Measurements from ENCODE around the gene PPP2R5D. TPM values are rescaled to one million over a fixed set of nuclear protein-coding genes. Genes with fewer than 3 reads are reported as not detected.
"Not testable (repeated sequence)": the region's sequence is repeated elsewhere in the genome, so short reads cannot be mapped to it uniquely, and the experiment has no call there.

The PPP2R5D gene
- total RNA-seq, 6 experiments from 2014 or later, result 37.7 to 50.7 (median 43.4) TPM

DNA sequence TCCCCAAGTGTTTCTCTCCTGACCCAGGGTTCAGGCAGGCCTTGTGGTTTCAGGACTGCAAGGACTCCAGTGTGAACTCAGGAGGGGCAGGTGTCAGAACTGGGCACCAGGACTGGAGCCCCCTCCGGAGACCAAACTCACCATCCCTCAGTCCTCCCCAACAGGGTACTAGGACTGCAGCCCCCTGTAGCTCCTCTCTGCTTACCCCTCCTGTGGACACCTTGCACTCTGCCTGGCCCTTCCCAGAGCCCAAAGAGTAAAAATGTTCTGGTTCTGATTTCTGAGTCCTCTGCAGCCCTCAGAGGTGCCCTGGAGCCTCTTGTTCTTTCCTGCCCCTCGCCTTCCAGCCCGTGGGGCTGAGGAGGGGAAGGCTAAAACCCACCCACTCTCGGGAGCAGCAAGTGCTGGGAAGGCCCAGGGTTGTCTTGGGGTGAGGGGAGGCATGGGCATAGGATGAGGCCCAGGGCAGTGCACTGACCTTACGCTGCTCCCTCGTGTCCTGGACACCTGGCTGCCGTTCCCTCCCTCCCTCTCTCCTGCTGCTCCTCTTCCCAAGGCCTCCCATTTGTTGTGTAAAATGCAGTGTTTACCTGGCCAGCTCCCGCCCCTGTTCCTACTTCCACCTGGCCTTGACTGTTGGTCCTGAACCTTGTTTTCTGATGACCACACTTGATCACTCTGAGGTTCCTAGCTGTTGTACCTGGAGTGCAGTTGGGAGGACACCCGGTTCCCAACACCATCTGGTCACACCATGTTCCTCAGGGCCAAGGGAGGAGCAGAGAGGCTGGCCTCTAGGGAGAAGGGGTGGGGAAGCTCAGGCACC, 45.2 kb upstream of the PPP2R5D start:
- DNase-seq, result no peak
- H3K36me3 Mint-ChIP-seq (ENCODE audit: low read depth), result peaks cover 15% of the 10 kb centered on the region; the same call in 1 of the 2 replicates
- no peak overlapping the region for H3K27ac Mint-ChIP-seq

DNA sequence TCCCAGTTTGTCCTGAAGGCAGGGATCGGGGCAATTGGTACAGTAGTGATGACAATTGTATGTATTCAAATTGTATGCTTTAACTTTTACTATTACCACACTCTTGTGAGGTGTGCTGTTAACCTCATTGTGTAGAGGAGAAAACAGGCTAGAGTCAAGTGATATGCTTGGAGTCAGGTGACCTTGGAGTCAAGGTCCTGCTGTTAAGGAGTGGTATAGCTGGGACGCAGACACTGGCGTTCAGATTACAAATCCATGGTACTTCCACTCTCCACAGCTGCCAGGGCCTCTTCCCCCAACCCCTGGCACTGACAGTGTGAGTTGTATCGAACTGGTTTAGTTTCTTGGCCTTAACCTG, 44.6 kb upstream of the PPP2R5D start:
- peaks cover 2% of the 10 kb centered on the region for H3K27me3 Mint-ChIP-seq (ENCODE audit: insufficient read depth)
- H3K27ac Mint-ChIP-seq, result no peak overlapping the region
- DNase-seq, result no peak
- H3K36me3 Mint-ChIP-seq (ENCODE audit: low read depth), result peaks cover 15% of the 10 kb centered on the region; the same call in 1 of the 2 replicates
- H3K9me3 Mint-ChIP-seq, result no peaks in the 10 kb centered on the region
- no peaks in the 10 kb centered on the region for H3K4me1 Mint-ChIP-seq (ENCODE audit: low read depth)
- TF ChIP-seq, protein P1, sequence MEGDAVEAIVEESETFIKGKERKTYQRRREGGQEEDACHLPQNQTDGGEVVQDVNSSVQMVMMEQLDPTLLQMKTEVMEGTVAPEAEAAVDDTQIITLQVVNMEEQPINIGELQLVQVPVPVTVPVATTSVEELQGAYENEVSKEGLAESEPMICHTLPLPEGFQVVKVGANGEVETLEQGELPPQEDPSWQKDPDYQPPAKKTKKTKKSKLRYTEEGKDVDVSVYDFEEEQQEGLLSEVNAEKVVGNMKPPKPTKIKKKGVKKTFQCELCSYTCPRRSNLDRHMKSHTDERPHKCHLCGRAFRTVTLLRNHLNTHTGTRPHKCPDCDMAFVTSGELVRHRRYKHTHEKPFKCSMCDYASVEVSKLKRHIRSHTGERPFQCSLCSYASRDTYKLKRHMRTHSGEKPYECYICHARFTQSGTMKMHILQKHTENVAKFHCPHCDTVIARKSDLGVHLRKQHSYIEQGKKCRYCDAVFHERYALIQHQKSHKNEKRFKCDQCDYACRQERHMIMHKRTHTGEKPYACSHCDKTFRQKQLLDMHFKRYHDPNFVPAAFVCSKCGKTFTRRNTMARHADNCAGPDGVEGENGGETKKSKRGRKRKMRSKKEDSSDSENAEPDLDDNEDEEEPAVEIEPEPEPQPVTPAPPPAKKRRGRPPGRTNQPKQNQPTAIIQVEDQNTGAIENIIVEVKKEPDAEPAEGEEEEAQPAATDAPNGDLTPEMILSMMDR (IDR thresholded peaks at IDR 0.05), result no peak
- no peak overlapping the region for H3K4me3 Mint-ChIP-seq

More for the DNA sequence above, 45.2 kb upstream of the PPP2R5D start:
- no peaks in the 10 kb centered on the region for H3K4me1 Mint-ChIP-seq (ENCODE audit: low read depth)
- TF ChIP-seq, protein P1 (IDR thresholded peaks at IDR 0.05), result no peak
- H3K4me3 Mint-ChIP-seq, result no peak overlapping the region
- peaks cover 2% of the 10 kb centered on the region for H3K27me3 Mint-ChIP-seq (ENCODE audit: insufficient read depth)
- H3K9me3 Mint-ChIP-seq, result no peaks in the 10 kb centered on the region

DNA sequence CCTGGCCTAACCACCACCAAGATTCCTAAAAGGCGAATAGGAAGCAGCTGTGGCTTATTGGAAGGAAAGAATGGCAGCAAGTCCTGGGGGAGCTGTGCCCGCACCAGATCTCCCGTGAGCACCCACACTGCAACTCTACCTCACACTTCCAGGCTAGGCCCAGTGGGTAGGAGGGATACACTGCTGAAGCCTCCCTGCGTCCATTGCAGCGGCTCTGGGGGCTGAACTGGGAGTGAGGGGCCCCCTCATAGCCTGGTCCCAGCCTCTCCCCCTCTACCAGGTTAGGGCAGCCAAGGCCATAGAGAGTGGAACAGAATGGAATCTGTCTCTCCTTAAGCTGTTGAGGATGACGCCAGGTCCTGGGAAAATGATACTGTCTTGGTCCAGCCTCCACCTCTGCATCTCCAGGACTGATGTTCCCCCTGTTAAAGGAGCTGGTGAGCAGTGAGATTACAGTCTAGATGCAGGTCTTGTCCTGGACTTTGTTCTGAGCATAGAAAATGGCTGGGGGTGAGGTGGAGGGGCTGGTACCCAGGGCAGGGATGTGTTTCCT, 43.8 kb upstream of the PPP2R5D start:
- Mint-ChIP-seq H3K4me3 (no peak overlapping the region), H3K27me3 (ENCODE audit: insufficient read depth) (peaks cover 2% of the 10 kb centered on the region), H3K4me1 (ENCODE audit: low read depth) (no peaks in the 10 kb centered on the region), H3K36me3 (ENCODE audit: low read depth) (peaks cover 11% of the 10 kb centered on the region; the same call in 1 of the 2 replicates), H3K27ac (no peak overlapping the region), H3K9me3 (no peaks in the 10 kb centered on the region)
- no peak for DNase-seq
- TF ChIP-seq, protein P1 (IDR thresholded peaks at IDR 0.05), result no peak

DNA sequence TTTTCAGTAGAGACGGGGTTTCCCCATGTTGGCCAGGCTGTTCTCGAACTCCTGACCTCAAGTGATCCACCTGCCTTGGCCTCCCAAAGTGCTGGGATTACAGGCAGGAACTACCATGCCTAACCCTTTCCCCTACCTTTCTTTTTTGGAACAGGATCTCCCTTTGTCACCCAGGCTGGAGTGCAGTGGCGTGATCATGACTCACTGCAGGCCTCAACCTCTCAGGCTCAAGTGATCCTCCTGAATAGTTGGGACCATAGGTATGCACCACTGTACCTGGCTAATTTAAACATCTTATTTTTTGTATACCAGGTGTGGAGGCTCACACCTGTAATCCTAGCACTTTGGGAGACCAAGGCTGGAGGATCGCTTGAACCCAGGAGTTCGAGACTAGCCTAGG, 43.0 kb upstream of the PPP2R5D start:
- not testable (repeated sequence) for H3K9me3 Mint-ChIP-seq; H3K36me3 Mint-ChIP-seq (ENCODE audit: low read depth); H3K27ac Mint-ChIP-seq; H3K4me1 Mint-ChIP-seq (ENCODE audit: low read depth); H3K4me3 Mint-ChIP-seq; H3K27me3 Mint-ChIP-seq (ENCODE audit: insufficient read depth); DNase-seq

DNA sequence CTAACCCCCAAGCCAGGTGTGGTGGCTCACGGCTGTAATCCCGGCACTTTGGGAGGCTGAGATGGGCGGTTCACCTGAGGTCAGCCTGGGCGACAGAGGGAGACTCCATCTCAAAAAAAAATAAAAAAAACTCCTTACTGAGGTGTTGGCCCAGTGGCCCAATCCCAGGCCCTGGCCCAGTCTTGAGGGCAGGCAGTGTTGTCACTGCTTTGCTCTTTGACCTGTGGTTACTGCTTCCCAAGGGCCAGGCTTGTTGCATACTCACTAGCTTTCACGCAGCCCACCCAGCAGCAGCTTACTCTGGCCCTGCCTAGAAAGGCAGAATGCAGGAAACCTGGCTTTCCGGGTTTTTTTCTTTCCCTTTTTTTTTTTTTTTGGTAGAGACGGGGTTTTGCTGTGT, 41.9 kb upstream of the PPP2R5D start:
- no peak for DNase-seq
- no peaks in the 10 kb centered on the region for H3K4me1 Mint-ChIP-seq (ENCODE audit: low read depth)
- no peaks in the 10 kb centered on the region for H3K27me3 Mint-ChIP-seq (ENCODE audit: insufficient read depth)
- peaks cover 8% of the 10 kb centered on the region; the same call in 1 of the 2 replicates for H3K36me3 Mint-ChIP-seq (ENCODE audit: low read depth)
- H3K4me3 Mint-ChIP-seq, result no peak overlapping the region
- no peak overlapping the region for H3K27ac Mint-ChIP-seq
- TF ChIP-seq, protein P1 (IDR thresholded peaks at IDR 0.05), result no peak
- no peaks in the 10 kb centered on the region for H3K9me3 Mint-ChIP-seq

DNA sequence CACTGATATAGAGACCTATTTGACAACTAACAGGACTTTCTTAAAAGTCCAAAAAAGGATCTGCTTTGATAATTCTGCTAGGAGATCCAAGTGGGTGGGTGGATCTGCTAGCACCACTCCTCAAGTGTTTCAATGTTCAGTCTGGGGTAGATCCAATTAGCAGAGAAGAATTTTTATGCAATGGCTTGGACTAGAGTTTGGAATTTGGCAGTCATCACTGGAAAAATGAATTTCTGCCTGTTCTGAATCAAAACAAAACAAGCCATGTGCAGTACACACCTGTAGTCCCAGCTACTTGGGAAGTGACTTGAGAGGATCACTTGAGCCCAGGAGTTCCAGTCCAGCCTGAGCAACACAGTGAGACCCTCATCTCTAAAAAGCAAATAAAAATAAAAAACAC, 36.4 kb upstream of the PPP2R5D start:
- H3K27me3 Mint-ChIP-seq (ENCODE audit: insufficient read depth), result no peaks in the 10 kb centered on the region; the same call in 1 of the 2 replicates
- H3K27ac Mint-ChIP-seq, result no peak overlapping the region
- DNase-seq, result no peak
- peaks cover 4% of the 10 kb centered on the region; the same call in 1 of the 2 replicates for H3K36me3 Mint-ChIP-seq (ENCODE audit: low read depth)
- H3K4me3 Mint-ChIP-seq, result no peak overlapping the region
- H3K4me1 Mint-ChIP-seq (ENCODE audit: low read depth), result no peaks in the 10 kb centered on the region
- H3K9me3 Mint-ChIP-seq, result no peaks in the 10 kb centered on the region
- TF ChIP-seq, protein P1 (IDR thresholded peaks at IDR 0.05), result no peak
